Panc1 (cell line): Measurements from ENCODE around the gene FBXW11. TPM values are rescaled to one million over a fixed set of nuclear protein-coding genes. Genes with fewer than 3 reads are reported as not detected.

Experiments
- ATAC-seq: fragments of 200-7000 bp; cut with Tn5 transposase; 2 replicates; pipeline ENCODE4 v1.9.1; 2020; ENCODE audit warnings: mild to moderate bottlenecking, moderate library complexity
- BruUV-seq: library from RNA; stranded (reverse); fragments of 400-500 nt; replicated peaks from 2 replicates; lab custom pipeline; 2021; lab: Mats Ljungman, UMichigan
- CTCF ChIA-PET: fragments of 300-600 bp; sonication (Branson Sonifier 250); formaldehyde crosslinking; loops from one replicate; lab custom pipeline; 2022; ENCODE audit warnings: antibody characterized with exemption; lab: Charles Lee
- POLR2A ChIA-PET: fragments of 300-600 bp; sonication (Branson Sonifier 250); formaldehyde crosslinking; loops from one replicate; lab custom pipeline; 2022; ENCODE audit warnings: antibody characterized with exemption; lab: Charles Lee
- DNase-seq: peaks from one replicate; pipeline ENCODE4 v3.0.0-alpha.2; 2010; ENCODE audit warnings: low read depth, low spot score
- H3K27ac ChIP-seq: 2 replicates; pipeline ENCODE4 v1.5.1; 2011; ENCODE audit warnings: mild to moderate bottlenecking, low read length, inconsistent platforms
- H3K27me3 ChIP-seq: fragments of 200-500 bp; sonication (Bioruptor generic); 2 replicates; pipeline ENCODE4 v1.6.0; 2014; ENCODE audit warnings: low read length, inconsistent platforms; ENCODE audit not compliant: control insufficient read depth, insufficient read depth
- H3K36me3 ChIP-seq: fragments of 200-500 bp; sonication (Bioruptor generic); 2 replicates; pipeline ENCODE4 v1.5.1; 2014; ENCODE audit warnings: inconsistent platforms, mild to moderate bottlenecking, low read length, moderate library complexity; ENCODE audit not compliant: control insufficient read depth, insufficient read depth
- H3K4me1 ChIP-seq: 2 replicates; pipeline ENCODE4 v1.5.1; 2011; ENCODE audit warnings: inconsistent platforms, mild to moderate bottlenecking, low read length, moderate library complexity; ENCODE audit not compliant: control insufficient read depth, insufficient read depth
- H3K4me3 ChIP-seq, 2 experiments: 2 replicates each; pipeline ENCODE4 v1.5.1; 2011 to 2012; ENCODE audit warnings: low read depth in 2 of 2, low read length in 2 of 2, mild to moderate bottlenecking in 2 of 2, inconsistent platforms in 1 of 2, moderate library complexity in 1 of 2
- H3K9me3 ChIP-seq: fragments of 200-500 bp; sonication (Bioruptor generic); 2 replicates; pipeline ENCODE4 v1.5.1; 2014; ENCODE audit warnings: low read depth, mild to moderate bottlenecking, inconsistent platforms, low read length, moderate library complexity; ENCODE audit not compliant: control insufficient read depth, insufficient read depth
- POLR2AphosphoS5 ChIP-seq: IDR thresholded peaks from 2 replicates; pipeline ENCODE4 v1.6.1; 2012; ENCODE audit warnings: mild to moderate bottlenecking, low read depth, low read length, moderate library complexity
- SIN3A ChIP-seq: IDR thresholded peaks from 2 replicates; pipeline ENCODE4 v1.6.1; 2012; ENCODE audit warnings: low read depth, mild to moderate bottlenecking, low read length, moderate library complexity, borderline replicate concordance; ENCODE audit not compliant: insufficient read depth
- TCF7L2 ChIP-seq: IDR thresholded peaks from 2 replicates; pipeline ENCODE4 v1.6.1; 2011; ENCODE audit warnings: mild to moderate bottlenecking, low read depth, low read length, inconsistent platforms
- in situ Hi-C: cut with HindIII; loops from 2 replicates; pipeline ENCODE4 v1.10.0; 2016; ENCODE audit warnings: low sequenced_read_pairs, low pct_unique_long_range_greater_than_20kb
- intact Hi-C: fragments of 100-400 bp; cut with micrococcal nuclease; formaldehyde crosslinking; loops from one replicate; pipeline ENCODE4 v1.10.0; 2022; ENCODE audit not compliant: unreplicated experiment
- total RNA-seq: library from RNA; stranded (reverse); gene quantifications from one replicate; pipeline ENCODE4 v1.2.1, GENCODE V29; 2021; ENCODE audit not compliant: unreplicated experiment
- TF ChIP-seq, protein P1 (sequence below): fragments of 450-650 bp; IDR thresholded peaks from 2 replicates; pipeline ENCODE4 v1.5.1; 2017; ENCODE audit warnings: mild to moderate bottlenecking
- TF ChIP-seq, protein P2 (sequence below), 2 experiments: IDR thresholded peaks; 2 replicates each; pipeline ENCODE4 v1.6.1; 2011 to 2012; ENCODE audit warnings: low read depth in 2 of 2, control low read depth in 1 of 2, low read length in 1 of 2, mild to moderate bottlenecking in 1 of 2, moderate library complexity in 1 of 2; ENCODE audit not compliant: insufficient read depth in 1 of 2

The FBXW11 gene
- total RNA-seq, 1 experiment from 2014 or later = 111 TPM

DNA sequence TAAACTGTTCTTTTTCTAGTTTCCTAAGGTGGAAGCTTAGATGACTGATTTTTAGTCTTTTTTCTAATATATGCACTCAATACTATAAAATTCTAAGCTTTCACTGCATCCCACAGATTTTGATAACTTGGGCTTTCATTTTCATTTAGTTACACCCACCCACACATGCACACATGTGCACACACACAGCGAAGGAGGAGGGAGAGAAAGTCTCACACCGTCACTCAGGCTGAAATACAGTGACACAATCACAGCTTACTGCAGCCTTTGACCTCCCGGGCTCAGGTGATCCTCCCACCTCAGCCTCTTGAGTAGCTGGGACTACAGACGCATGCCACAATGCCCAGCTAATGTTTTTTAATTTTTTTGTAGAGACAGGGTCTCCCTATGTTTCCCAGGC lies 124.3 kb downstream of the FBXW11 start:
- POLR2A ChIA-PET = no interaction called here

DNA sequence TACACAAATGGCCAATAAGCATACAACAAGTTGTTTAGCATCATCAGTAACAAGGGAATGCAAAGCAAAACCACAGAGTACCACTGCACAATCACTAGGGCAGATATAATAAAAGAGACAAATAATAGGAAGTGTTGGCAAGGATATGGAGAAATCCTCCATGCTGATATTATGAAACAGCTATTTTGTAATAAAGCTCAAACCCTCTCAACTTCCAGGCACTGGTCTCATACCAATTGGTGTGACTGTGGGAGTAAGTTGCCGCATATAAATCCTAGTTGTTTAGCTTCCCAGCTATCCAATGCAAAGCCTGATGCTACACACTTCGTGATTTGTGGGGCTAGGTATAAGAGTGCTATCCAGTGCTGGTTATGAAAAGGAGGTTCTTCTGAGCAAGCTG lies 132.2 kb downstream of the FBXW11 start:
- no peak overlapping the region for H3K27ac ChIP-seq
- intact Hi-C loops (no loop called here), in situ Hi-C loops (loop anchor here (25.0 kb wide), 1 partner anchor 462 kb away; the partner anchor contains the start of gene FGF18)
- TSS peak; percentile 40 for BruUV-seq
- no peaks in the 10 kb centered on the region for H3K27me3 ChIP-seq
- no peaks in the 10 kb centered on the region for H3K9me3 ChIP-seq
- DNase-seq (no peak), ATAC-seq (no peak)
- TF ChIP-seq POLR2AphosphoS5 (no peak), TCF7L2 (no peak)
- TF ChIP-seq, protein P1, sequence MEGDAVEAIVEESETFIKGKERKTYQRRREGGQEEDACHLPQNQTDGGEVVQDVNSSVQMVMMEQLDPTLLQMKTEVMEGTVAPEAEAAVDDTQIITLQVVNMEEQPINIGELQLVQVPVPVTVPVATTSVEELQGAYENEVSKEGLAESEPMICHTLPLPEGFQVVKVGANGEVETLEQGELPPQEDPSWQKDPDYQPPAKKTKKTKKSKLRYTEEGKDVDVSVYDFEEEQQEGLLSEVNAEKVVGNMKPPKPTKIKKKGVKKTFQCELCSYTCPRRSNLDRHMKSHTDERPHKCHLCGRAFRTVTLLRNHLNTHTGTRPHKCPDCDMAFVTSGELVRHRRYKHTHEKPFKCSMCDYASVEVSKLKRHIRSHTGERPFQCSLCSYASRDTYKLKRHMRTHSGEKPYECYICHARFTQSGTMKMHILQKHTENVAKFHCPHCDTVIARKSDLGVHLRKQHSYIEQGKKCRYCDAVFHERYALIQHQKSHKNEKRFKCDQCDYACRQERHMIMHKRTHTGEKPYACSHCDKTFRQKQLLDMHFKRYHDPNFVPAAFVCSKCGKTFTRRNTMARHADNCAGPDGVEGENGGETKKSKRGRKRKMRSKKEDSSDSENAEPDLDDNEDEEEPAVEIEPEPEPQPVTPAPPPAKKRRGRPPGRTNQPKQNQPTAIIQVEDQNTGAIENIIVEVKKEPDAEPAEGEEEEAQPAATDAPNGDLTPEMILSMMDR = no peak
- TF ChIP-seq, protein P2, sequence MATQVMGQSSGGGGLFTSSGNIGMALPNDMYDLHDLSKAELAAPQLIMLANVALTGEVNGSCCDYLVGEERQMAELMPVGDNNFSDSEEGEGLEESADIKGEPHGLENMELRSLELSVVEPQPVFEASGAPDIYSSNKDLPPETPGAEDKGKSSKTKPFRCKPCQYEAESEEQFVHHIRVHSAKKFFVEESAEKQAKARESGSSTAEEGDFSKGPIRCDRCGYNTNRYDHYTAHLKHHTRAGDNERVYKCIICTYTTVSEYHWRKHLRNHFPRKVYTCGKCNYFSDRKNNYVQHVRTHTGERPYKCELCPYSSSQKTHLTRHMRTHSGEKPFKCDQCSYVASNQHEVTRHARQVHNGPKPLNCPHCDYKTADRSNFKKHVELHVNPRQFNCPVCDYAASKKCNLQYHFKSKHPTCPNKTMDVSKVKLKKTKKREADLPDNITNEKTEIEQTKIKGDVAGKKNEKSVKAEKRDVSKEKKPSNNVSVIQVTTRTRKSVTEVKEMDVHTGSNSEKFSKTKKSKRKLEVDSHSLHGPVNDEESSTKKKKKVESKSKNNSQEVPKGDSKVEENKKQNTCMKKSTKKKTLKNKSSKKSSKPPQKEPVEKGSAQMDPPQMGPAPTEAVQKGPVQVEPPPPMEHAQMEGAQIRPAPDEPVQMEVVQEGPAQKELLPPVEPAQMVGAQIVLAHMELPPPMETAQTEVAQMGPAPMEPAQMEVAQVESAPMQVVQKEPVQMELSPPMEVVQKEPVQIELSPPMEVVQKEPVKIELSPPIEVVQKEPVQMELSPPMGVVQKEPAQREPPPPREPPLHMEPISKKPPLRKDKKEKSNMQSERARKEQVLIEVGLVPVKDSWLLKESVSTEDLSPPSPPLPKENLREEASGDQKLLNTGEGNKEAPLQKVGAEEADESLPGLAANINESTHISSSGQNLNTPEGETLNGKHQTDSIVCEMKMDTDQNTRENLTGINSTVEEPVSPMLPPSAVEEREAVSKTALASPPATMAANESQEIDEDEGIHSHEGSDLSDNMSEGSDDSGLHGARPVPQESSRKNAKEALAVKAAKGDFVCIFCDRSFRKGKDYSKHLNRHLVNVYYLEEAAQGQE (IDR thresholded peaks at IDR 0.05; ENCODE audit: insufficient read depth in 1 of 2, low read depth in 2 of 2, low read length in 1 of 2) = no peak
- no peaks in the 10 kb centered on the region for H3K4me1 ChIP-seq
- H3K4me3 ChIP-seq = no peak overlapping the region
- ChIA-PET POLR2A (no interaction called here), CTCF (no interaction called here)
- peaks cover 18% of the 10 kb centered on the region for H3K36me3 ChIP-seq

More for the DNA sequence above, 124.3 kb downstream of the FBXW11 start:
- Histone ChIP-seq H3K27me3 (no peaks in the 10 kb centered on the region), H3K36me3 (peaks cover 14% of the 10 kb centered on the region), H3K4me3 (no peak overlapping the region), H3K9me3 (no peaks in the 10 kb centered on the region), H3K4me1 (no peaks in the 10 kb centered on the region), H3K27ac (no peak overlapping the region)
- intact Hi-C loops = no loop called here
- BruUV-seq = no TSS peak
- no peak for TF ChIP-seq POLR2AphosphoS5
- TF ChIP-seq SIN3A = no peak
- no peak for TF ChIP-seq TCF7L2
- TF ChIP-seq, protein P1 = no peak
- TF ChIP-seq, protein P2 (IDR thresholded peaks at IDR 0.05; ENCODE audit: insufficient read depth in 1 of 2, low read depth in 2 of 2, low read length in 1 of 2) = no peak
- CTCF ChIA-PET = no interaction called here
- no peak for DNase-seq
- in situ Hi-C loops = no loop called here
- no peak for ATAC-seq
